Lung (tissue), 12 donors: ENCODE measurements around the gene EXOSC7. TPM values are rescaled to one million over a fixed set of nuclear protein-coding genes. Genes with fewer than 3 reads are reported as not detected.
A peak's percentile ranks its signal among the peaks of the same experiment; 100 is the strongest.

ENCODE experiments used
- ATAC-seq: fragments of 200-7000 bp; cut with Tn5 transposase; one replicate; pipeline ENCODE4 v1.9.1; 2020; ENCODE audit warnings: moderate number of reproducible peaks; ENCODE audit not compliant: insufficient read depth, low FRiP score
- DNase-seq, 3 donors: peaks; one replicate each; pipeline ENCODE4 v3.0.0-alpha.2; 2013 to 2017
- H3K27ac ChIP-seq, 2 donors: one replicate each; pipeline ENCODE4 v1.5.1; 2013; ENCODE audit warnings: mild to moderate bottlenecking in 2 of 2, moderate library complexity in 2 of 2, control low read depth in 1 of 2, inconsistent platforms in 1 of 2, low read depth in 1 of 2, low read length in 1 of 2
- H3K27me3 ChIP-seq, 3 donors: one replicate each; pipeline ENCODE4 v1.5.1; 2013; ENCODE audit warnings: low read length in 2 of 3; ENCODE audit not compliant: control insufficient read depth in 3 of 3, insufficient read depth in 3 of 3
- H3K36me3 ChIP-seq, 4 donors: one replicate each; pipeline ENCODE4 v1.5.1; 2013; ENCODE audit warnings: low read length in 4 of 4, mild to moderate bottlenecking in 1 of 4, moderate library complexity in 1 of 4; ENCODE audit not compliant: control insufficient read depth in 4 of 4, insufficient read depth in 4 of 4
- H3K4me1 ChIP-seq, 5 donors: one replicate each; pipeline ENCODE4 v1.5.1; 2013; ENCODE audit warnings: low read length in 5 of 5, mild to moderate bottlenecking in 2 of 5, moderate library complexity in 1 of 5; ENCODE audit not compliant: control insufficient read depth in 5 of 5, insufficient read depth in 5 of 5
- H3K4me3 ChIP-seq: one replicate; pipeline ENCODE4 v1.5.1; 2013; ENCODE audit warnings: mild to moderate bottlenecking, control low read depth, moderate library complexity
- H3K9ac ChIP-seq, 2 donors: one replicate each; pipeline ENCODE4 v1.5.1; 2013; ENCODE audit warnings: low read length in 2 of 2, control low read depth in 1 of 2; ENCODE audit not compliant: insufficient read depth in 1 of 2
- H3K9me3 ChIP-seq, 4 donors: one replicate each; pipeline ENCODE4 v1.5.1; 2013; ENCODE audit warnings: low read length in 3 of 4, mild to moderate bottlenecking in 1 of 4, moderate library complexity in 1 of 4; ENCODE audit not compliant: control insufficient read depth in 4 of 4, insufficient read depth in 3 of 4
- WGBS, 2 donors: extraction: QIAGEN DNeasy Blood & Tissue Kit; methylation state at CpG; one replicate each; pipeline ENCODE4 v1.1.7; 2013; 5-methylcytosine and 5-hydroxymethylcytosine counted together
- polyA plus RNA-seq, 2 donors: library from polyadenylated mRNA; stranded (reverse); fragments of 200-250 nt; gene quantifications; one replicate each; pipeline ENCODE4 v1.2.1, GENCODE V29; 2013
- total RNA-seq, 2 donors: library from RNA; depleted of rRNA in 1 of 2; stranded (reverse); fragments of >200 nt in 1 of 2; gene quantifications; one replicate each; pipeline ENCODE4 v1.2.1, GENCODE V29; 2014 to 2021
- TF ChIP-seq, protein P1 (sequence below): IDR thresholded peaks from 2 replicates; pipeline ENCODE4 v1.5.1; 2012; ENCODE audit warnings: mild to moderate bottlenecking; ENCODE audit errors: control extremely low read depth, extremely low read depth
- donor health status: control.
- donor health status: control.
- donor health status: Bipolar disorder and iron deficiency.
- donor health status: healthy.
- donor health status: DM: yes; HTN: yes; CAD: no.

The EXOSC7 gene
- total and polyA plus RNA-seq, 4 donors = 37.4 to 67.2 (median 46.6) TPM

DNA sequence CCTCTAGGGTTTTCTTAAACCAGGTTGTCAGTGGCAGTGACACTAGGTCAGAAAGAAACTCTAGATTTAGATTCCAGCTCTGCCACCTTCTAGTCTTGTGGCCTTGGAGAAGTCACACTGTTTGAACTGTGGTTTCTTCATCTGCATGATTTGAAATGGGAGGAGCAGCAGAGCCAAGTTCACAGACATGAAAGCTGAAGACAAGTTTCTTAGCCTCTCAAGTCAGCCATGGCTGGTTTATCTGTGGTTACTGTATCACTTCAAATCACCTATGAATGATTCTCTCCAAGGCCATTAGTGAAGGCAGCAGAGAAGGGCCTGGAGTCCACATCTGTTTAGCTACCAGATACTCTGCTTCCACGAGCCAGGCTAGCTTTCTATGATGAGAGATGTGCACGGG is 65.6 kb downstream of the EXOSC7 start:
- DNase-seq = no peak
- Histone ChIP-seq H3K27me3 (no peaks in the 10 kb centered on the region), H3K4me3 (no peak overlapping the region), H3K4me1 (peaks cover 0 to 11% (median 0%) of the 10 kb centered on the region in 5 donors), H3K9me3 (no peaks in the 10 kb centered on the region), H3K36me3 (no peaks in the 10 kb centered on the region), H3K9ac (no peak overlapping the region), H3K27ac (peak overlapping the region in 1 of 2 donors; percentile 48)
- TF ChIP-seq, protein P1, sequence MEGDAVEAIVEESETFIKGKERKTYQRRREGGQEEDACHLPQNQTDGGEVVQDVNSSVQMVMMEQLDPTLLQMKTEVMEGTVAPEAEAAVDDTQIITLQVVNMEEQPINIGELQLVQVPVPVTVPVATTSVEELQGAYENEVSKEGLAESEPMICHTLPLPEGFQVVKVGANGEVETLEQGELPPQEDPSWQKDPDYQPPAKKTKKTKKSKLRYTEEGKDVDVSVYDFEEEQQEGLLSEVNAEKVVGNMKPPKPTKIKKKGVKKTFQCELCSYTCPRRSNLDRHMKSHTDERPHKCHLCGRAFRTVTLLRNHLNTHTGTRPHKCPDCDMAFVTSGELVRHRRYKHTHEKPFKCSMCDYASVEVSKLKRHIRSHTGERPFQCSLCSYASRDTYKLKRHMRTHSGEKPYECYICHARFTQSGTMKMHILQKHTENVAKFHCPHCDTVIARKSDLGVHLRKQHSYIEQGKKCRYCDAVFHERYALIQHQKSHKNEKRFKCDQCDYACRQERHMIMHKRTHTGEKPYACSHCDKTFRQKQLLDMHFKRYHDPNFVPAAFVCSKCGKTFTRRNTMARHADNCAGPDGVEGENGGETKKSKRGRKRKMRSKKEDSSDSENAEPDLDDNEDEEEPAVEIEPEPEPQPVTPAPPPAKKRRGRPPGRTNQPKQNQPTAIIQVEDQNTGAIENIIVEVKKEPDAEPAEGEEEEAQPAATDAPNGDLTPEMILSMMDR = no peak
- ATAC-seq = no peak
- 92 to 95% methylated on average over 2 of the region's 2 CpGs for WGBS, 2 donors

DNA sequence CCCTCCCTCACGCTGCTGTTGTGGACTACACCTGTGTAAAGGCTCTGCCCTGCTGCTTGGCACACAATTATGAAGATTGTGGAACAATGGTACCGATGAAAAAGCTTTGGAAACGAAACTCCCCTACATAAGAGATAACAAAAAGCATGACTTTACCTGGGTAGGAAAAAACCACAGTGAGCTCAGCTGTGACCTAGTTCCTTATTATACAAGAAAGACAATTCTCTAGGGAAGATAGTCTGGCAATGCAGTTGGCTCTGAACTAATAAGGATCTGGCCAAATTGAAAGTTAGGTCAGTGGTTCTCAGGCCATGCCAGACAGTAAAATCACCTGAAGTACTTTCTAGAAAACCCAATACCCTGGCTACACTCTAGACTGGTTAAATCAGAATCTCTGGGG is 66.1 kb downstream of the EXOSC7 start:
- 90 to 93% methylated on average over 3 of the region's 3 CpGs for WGBS, 2 donors
- Histone ChIP-seq H3K36me3 (no peaks in the 10 kb centered on the region), H3K9me3 (no peaks in the 10 kb centered on the region), H3K9ac (no peak overlapping the region), H3K4me1 (peaks cover 0 to 6% (median 0%) of the 10 kb centered on the region in 5 donors), H3K27ac (peak overlapping the region in 1 of 2 donors; percentile 48), H3K4me3 (no peak overlapping the region), H3K27me3 (no peaks in the 10 kb centered on the region)
- TF ChIP-seq, protein P1 = no peak
- ATAC-seq (no peak), DNase-seq (no peak)

DNA sequence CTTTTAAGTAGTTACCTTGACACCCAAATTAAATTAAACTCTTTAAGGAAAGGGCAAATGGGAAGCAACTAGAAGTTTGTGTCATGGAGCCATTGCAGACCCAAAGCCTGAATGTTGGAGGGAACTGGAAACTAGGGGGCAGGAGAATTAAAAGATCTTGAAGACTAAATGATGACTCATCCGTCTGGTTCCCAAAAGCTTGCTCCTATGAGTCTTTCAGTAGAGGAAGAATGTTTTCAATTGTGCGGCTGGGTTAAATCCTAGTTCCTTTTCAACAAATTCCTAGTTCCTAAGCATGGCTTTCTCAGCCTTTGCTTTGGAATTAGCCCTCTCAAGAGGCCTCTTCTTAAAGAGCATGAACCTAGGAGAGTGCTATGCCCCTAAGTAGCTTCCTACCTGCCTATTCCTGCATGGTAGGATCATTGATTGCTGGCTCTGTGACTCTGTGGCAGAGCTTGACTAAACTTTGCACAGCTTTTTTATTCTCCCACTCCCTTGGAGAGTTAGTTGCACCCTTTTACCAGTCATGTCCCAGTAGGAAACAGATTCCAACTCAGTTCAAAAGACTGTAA is 67.8 kb downstream of the EXOSC7 start:
- Histone ChIP-seq H3K9ac (no peak overlapping the region), H3K27me3 (no peaks in the 10 kb centered on the region), H3K9me3 (no peaks in the 10 kb centered on the region), H3K27ac (no peak overlapping the region), H3K4me3 (no peak overlapping the region), H3K4me1 (no peaks in the 10 kb centered on the region), H3K36me3 (no peaks in the 10 kb centered on the region)
- ATAC-seq = peak; percentile 30
- WGBS, 2 donors = 33 to 51% methylated on average over 2 of the region's 2 CpGs
- TF ChIP-seq, protein P1 = no peak
- no peak for DNase-seq

DNA sequence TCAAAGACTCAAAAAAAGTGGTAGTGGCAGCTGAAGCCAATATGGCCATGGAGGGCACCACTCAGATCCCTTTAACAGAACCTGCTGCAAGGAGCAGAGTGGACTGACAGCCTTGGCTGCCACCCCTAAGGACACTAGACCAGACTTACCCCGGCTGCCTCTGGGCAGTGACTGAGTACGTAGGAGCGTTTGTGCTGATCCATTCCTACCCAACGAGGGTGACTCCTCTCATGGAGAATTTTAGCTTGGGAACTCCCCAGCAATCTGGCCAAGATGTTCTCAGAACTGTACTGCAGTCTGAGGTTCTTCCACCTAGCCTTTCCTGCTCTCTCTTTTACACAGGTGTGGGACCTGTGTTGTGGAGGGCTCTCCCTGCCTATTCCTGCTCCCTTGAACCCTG is 72.2 kb downstream of the EXOSC7 start:
- Histone ChIP-seq H3K4me3 (no peak overlapping the region), H3K9me3 (no peaks in the 10 kb centered on the region), H3K9ac (no peak overlapping the region), H3K27me3 (peaks cover 0 to 4% (median 0%) of the 10 kb centered on the region in 3 donors), H3K27ac (no peak overlapping the region), H3K36me3 (no peaks in the 10 kb centered on the region), H3K4me1 (no peaks in the 10 kb centered on the region)
- DNase-seq = no peak
- WGBS, 2 donors = 71 to 82% methylated on average over 4 of the region's 4 CpGs
- ATAC-seq = no peak
- TF ChIP-seq, protein P1 = no peak
